ENCODE data around the gene UROS.

Gene UROS

DNA sequence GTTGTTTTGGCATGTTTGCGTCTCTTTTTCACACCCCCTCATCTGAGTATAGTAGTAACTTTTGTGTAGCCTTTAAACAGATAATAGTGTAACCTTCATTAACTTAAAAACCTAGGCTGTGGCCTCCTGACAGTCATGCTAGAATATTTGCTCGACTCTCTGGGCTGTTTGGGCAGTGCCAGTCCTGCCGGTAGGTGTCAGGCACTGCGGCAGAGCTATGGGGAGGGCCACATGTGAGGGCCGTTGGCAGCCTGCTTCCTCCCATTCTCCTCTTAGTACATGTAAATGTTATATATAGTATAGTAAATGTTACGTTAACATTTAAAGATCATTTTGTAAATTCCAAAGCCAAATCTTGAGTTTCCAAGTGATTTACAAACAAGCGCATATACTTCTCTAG lies 26.4 kb upstream of the UROS start:
- H3K27ac ChIP-seq (ENCODE audit: low read depth, low read length) = no peak overlapping the region
- no peak overlapping the region for H3K4me3 ChIP-seq (ENCODE audit: low read depth, low read length)
- peaks cover 10% of the 10 kb centered on the region; the same call in 1 of the 2 replicates for H3K36me3 ChIP-seq (ENCODE audit: insufficient read depth, low read length)
- H3K4me1 ChIP-seq (ENCODE audit: control insufficient read depth, insufficient read depth, low read length, unreplicated experiment) = no peaks in the 10 kb centered on the region
- H3K27me3 ChIP-seq (ENCODE audit: insufficient read depth, low read length) = no peaks in the 10 kb centered on the region
- H3K79me2 ChIP-seq (ENCODE audit: control insufficient read depth, insufficient read depth, low read length, unreplicated experiment) = no peaks in the 10 kb centered on the region
- H2AFZ ChIP-seq (ENCODE audit: low read length, unreplicated experiment) = no peak overlapping the region

DNA sequence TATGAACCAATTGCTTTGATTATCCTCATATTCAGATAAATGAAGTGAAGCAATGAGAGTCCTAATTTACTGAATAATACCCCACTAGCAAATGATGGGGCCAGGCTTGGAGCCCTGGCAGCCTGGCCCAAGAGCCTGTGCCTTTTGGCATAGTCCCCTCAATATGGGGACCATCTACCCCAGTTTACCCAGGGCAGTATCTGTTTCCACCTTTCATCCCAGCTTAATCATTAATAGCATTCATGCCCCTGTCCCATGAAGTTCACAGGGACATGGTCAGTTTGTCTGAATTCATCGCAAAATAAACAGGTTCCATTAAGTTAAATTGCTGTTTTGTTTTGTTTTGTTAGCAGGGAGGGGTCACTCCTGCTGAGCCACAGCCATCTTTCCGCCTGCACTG lies 25.8 kb upstream of the UROS start:
- Histone ChIP-seq H3K36me3 (ENCODE audit: insufficient read depth, low read length) (peaks cover 10% of the 10 kb centered on the region; the same call in 1 of the 2 replicates), H3K4me3 (ENCODE audit: low read depth, low read length) (no peak overlapping the region), H2AFZ (ENCODE audit: low read length, unreplicated experiment) (no peak overlapping the region), H3K27me3 (ENCODE audit: insufficient read depth, low read length) (no peaks in the 10 kb centered on the region), H3K4me1 (ENCODE audit: control insufficient read depth, insufficient read depth, low read length, unreplicated experiment) (no peaks in the 10 kb centered on the region), H3K79me2 (ENCODE audit: control insufficient read depth, insufficient read depth, low read length, unreplicated experiment) (no peaks in the 10 kb centered on the region), H3K27ac (ENCODE audit: low read depth, low read length) (no peak overlapping the region)

DNA sequence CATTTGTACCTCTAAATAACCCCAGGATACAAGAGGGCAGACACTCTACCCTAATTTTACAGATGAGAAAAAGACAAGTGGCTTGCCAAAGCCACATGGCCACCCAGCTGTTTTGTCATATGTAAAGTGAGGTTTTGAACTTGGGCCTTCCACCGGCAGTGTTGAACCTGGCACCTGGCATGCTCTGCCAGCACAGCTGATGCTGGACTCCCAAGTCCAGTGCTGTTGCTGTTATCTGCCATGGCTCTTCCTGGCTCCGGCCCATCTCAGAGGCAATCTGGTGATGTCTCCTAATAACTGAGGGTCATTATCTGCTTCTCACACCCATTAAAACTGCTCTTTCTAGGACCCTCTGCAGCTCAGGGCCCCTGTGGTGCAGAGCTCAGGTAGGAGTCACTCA lies 25.3 kb upstream of the UROS start:
- Histone ChIP-seq H2AFZ (ENCODE audit: low read length, unreplicated experiment) (no peak overlapping the region), H3K27me3 (ENCODE audit: insufficient read depth, low read length) (no peaks in the 10 kb centered on the region), H3K79me2 (ENCODE audit: control insufficient read depth, insufficient read depth, low read length, unreplicated experiment) (no peaks in the 10 kb centered on the region), H3K36me3 (ENCODE audit: insufficient read depth, low read length) (peaks cover 10% of the 10 kb centered on the region; the same call in 1 of the 2 replicates), H3K4me3 (ENCODE audit: low read depth, low read length) (no peak overlapping the region), H3K4me1 (ENCODE audit: control insufficient read depth, insufficient read depth, low read length, unreplicated experiment) (no peaks in the 10 kb centered on the region), H3K27ac (ENCODE audit: low read depth, low read length) (no peak overlapping the region)

DNA sequence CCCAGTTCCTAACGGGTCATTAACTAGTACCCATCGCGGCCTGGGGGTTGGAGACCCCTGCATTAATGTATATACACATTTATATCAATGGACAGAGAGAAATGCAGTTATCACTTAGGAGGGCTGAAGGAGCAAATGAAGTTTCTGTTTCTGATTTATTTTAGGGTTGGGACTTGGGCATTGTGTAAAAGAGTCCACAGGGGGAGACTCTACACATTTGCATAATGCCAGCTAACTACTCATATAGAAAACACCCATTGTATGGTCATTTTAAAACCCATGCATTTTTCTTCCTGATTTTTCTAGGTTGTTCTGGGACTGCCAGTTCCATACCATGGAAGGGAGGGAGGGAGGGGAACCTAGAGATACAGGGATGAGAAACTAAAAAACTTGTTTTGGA lies 23.8 kb upstream of the UROS start:
- Histone ChIP-seq H3K4me1 (ENCODE audit: control insufficient read depth, insufficient read depth, low read length, unreplicated experiment) (no peaks in the 10 kb centered on the region), H3K4me3 (ENCODE audit: low read depth, low read length) (no peak overlapping the region), H3K27ac (ENCODE audit: low read depth, low read length) (no peak overlapping the region), H3K27me3 (ENCODE audit: insufficient read depth, low read length) (no peaks in the 10 kb centered on the region), H3K36me3 (ENCODE audit: insufficient read depth, low read length) (peaks cover 2% of the 10 kb centered on the region; the same call in 1 of the 2 replicates), H2AFZ (ENCODE audit: low read length, unreplicated experiment) (no peak overlapping the region), H3K79me2 (ENCODE audit: control insufficient read depth, insufficient read depth, low read length, unreplicated experiment) (no peaks in the 10 kb centered on the region)

DNA sequence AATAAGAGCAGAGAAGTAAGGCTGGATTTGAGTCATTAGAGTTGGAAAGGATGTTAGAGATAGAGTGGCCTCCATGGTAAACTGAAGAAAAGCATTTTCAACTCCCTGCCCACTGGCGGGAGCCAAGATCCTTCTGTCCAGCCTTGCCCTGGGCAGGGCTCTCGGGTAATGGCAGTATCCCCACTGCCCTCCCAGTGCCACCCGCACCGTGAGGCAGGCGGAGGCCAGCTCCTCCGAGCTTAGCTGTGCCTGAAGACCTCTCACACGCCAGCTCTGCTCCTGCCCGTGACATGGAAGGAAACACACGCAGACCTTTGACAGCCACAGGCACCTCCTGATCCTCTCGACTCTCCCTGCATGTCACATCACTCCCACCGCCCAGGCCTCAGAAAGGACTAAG lies 22.6 kb upstream of the UROS start:
- Histone ChIP-seq H3K79me2 (ENCODE audit: control insufficient read depth, insufficient read depth, low read length, unreplicated experiment) (no peaks in the 10 kb centered on the region), H2AFZ (ENCODE audit: low read length, unreplicated experiment) (no peak overlapping the region), H3K27ac (ENCODE audit: low read depth, low read length) (no peak overlapping the region), H3K36me3 (ENCODE audit: insufficient read depth, low read length) (peaks cover 6% of the 10 kb centered on the region; the same call in 1 of the 2 replicates), H3K4me3 (ENCODE audit: low read depth, low read length) (no peak overlapping the region), H3K4me1 (ENCODE audit: control insufficient read depth, insufficient read depth, low read length, unreplicated experiment) (peaks cover 9% of the 10 kb centered on the region), H3K27me3 (ENCODE audit: insufficient read depth, low read length) (no peaks in the 10 kb centered on the region)

DNA sequence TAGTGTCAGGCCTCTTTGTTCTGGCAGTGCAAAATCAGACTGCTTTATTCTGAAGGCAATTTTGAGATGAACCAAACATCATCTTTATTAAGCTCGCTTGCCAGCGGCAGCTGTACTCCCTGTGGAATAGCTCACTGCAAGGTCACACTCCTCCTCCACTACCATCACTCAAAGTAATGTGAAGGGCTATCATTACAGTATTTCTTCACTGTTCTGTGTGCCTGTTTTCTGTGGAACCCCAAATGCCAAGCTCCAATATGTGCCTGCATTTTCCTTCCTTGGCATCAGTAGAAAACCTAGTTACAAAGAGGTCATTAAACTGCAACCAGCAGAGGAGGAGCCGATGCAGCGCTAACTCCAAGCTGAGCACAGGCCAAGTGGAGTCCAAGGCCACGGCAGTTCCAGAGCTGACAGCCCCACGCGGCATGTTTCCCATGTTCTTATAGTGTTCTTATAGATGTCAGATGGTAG lies 21.7 kb upstream of the UROS start:
- Histone ChIP-seq H3K27me3 (ENCODE audit: insufficient read depth, low read length) (no peaks in the 10 kb centered on the region), H3K27ac (ENCODE audit: low read depth, low read length) (no peak overlapping the region), H3K4me1 (ENCODE audit: control insufficient read depth, insufficient read depth, low read length, unreplicated experiment) (peaks cover 10% of the 10 kb centered on the region), H3K79me2 (ENCODE audit: control insufficient read depth, insufficient read depth, low read length, unreplicated experiment) (no peaks in the 10 kb centered on the region), H3K36me3 (ENCODE audit: insufficient read depth, low read length) (peaks cover 6% of the 10 kb centered on the region; the same call in 1 of the 2 replicates), H2AFZ (ENCODE audit: low read length, unreplicated experiment) (no peak overlapping the region), H3K4me3 (ENCODE audit: low read depth, low read length) (no peak overlapping the region)

DNA sequence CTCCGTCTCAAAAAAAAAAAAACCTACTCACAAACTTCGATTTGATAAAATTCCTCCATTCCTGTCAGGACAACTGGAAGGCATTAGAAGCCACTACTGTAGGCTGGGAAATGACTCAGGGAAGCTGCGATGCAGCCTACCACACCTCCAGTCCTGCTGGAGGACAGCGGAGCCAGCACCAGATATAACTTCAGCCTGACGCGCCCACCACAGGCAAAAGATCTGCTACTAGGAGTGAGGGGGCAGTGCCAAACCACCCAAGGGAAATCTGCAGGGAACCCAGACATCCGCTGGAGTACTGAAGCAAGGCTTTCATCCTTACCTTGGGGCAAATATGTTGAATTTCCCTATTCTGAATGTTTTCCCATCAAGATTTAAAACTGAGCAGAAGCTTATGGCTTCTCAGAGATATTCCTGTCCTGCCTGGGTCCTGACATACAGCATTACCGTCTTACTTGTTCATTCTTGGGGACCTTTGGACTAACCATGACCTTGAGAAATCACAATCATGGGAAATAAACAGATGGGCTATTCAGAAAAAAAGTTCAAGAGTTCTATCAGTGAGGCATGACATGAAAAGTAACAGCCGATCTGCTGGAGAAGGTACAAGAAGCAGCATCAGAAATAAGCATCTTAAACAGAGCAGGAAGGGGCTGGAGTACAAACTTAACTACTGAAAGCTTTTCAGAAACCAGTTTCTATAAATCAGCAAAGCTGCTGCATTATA lies 20.7 kb upstream of the UROS start:
- Histone ChIP-seq H3K4me3 (ENCODE audit: low read depth, low read length) (no peak overlapping the region), H3K36me3 (ENCODE audit: insufficient read depth, low read length) (peaks cover 10% of the 10 kb centered on the region; the same call in 1 of the 2 replicates), H3K27me3 (ENCODE audit: insufficient read depth, low read length) (no peaks in the 10 kb centered on the region), H3K79me2 (ENCODE audit: control insufficient read depth, insufficient read depth, low read length, unreplicated experiment) (no peaks in the 10 kb centered on the region), H3K4me1 (ENCODE audit: control insufficient read depth, insufficient read depth, low read length, unreplicated experiment) (peaks cover 10% of the 10 kb centered on the region), H2AFZ (ENCODE audit: low read length, unreplicated experiment) (no peak overlapping the region), H3K27ac (ENCODE audit: low read depth, low read length) (no peak overlapping the region)

DNA sequence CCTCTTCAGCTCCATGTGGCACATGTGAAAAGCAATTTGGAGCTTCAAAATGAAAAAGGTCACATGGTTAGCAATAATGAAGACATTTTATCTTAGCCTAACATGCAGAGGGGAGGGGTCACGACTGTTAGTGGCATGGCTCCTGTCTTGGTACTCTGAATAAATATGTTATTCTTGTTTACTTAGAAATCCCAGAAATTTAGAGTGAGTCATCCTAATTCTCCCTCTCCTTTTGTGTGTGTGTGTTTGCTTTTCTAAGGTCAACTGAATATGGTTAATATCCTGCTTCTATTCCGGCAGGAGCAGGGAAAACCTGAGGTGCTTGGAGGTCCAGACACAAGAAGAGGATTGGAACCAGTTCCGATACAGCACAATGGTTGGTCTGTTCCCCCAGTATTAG lies 17.9 kb upstream of the UROS start:
- Histone ChIP-seq H3K27ac (ENCODE audit: low read depth, low read length) (0 out of 2 replicates have a peak overlapping the region, but pooled peaks have one; percentile 11), H3K36me3 (ENCODE audit: insufficient read depth, low read length) (peaks cover 23% of the 10 kb centered on the region), H3K27me3 (ENCODE audit: insufficient read depth, low read length) (no peaks in the 10 kb centered on the region), H3K79me2 (ENCODE audit: control insufficient read depth, insufficient read depth, low read length, unreplicated experiment) (no peaks in the 10 kb centered on the region), H3K4me3 (ENCODE audit: low read depth, low read length) (no peak overlapping the region), H2AFZ (ENCODE audit: low read length, unreplicated experiment) (no peak overlapping the region), H3K4me1 (ENCODE audit: control insufficient read depth, insufficient read depth, low read length, unreplicated experiment) (peaks cover 10% of the 10 kb centered on the region)

DNA sequence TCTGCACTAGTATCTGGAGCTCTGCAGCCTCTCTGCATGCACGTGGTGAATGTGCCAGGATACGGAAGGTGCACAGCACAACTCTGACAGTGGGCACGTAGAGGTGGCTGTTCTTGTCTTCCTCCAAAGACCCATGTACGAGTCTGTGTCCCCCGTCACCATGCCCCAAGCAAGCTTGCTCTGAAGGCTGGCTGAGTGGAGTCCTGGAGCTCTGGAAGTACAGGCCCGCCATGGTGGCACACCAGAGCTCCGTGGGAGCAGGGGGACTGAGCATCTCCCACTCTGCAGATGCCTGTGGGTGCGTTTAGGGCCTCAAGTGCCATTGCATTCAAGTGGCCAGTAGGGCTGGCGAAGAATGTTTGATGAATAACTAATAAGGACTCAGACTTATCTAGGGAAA lies 17.3 kb upstream of the UROS start:
- H3K27ac ChIP-seq (ENCODE audit: low read depth, low read length) = no peak overlapping the region
- H2AFZ ChIP-seq (ENCODE audit: low read length, unreplicated experiment) = no peak overlapping the region
- no peaks in the 10 kb centered on the region for H3K79me2 ChIP-seq (ENCODE audit: control insufficient read depth, insufficient read depth, low read length, unreplicated experiment)
- no peaks in the 10 kb centered on the region for H3K27me3 ChIP-seq (ENCODE audit: insufficient read depth, low read length)
- H3K36me3 ChIP-seq (ENCODE audit: insufficient read depth, low read length) = peaks cover 28% of the 10 kb centered on the region
- peaks cover 10% of the 10 kb centered on the region for H3K4me1 ChIP-seq (ENCODE audit: control insufficient read depth, insufficient read depth, low read length, unreplicated experiment)
- no peak overlapping the region for H3K4me3 ChIP-seq (ENCODE audit: low read depth, low read length)

DNA sequence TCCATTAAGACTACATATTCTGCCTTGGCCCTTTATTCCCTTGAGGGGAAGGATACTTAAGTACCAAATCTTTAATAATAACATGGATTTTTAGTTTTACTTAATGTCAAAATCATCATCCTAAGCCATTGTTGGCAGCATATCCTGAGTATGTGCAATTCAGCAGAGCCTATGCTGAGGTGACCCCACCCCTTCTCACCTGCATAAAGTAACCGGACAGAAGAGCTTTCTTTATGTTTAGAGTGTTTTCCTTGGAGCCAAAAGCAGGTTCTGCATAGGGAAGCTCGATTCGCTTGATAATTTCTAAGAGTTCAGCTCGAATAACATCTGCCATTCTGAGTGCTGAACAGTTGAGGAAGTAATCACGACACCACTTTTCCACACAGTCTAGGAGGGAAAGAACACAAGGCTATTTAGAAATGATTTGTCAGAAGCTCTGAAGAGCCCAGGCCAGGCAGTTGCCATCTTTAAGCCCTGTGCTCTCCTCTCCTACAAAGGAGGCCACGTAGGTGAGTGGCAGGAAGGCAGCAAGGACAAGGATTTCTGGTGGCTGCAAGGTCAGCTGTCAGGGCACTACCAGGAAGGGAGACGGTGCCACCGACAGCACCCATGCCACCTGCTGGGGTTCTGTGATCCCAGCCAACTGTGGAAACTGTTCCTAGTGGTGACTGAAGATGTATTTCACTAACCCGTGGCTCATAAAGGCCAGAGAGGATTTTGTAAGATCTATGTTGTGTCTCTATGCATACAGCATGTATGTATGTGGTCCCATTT lies 15.9 kb upstream of the UROS start:
- Histone ChIP-seq H2AFZ (ENCODE audit: low read length, unreplicated experiment) (no peak overlapping the region), H3K27ac (ENCODE audit: low read depth, low read length) (no peak overlapping the region), H3K79me2 (ENCODE audit: control insufficient read depth, insufficient read depth, low read length, unreplicated experiment) (no peaks in the 10 kb centered on the region), H3K27me3 (ENCODE audit: insufficient read depth, low read length) (no peaks in the 10 kb centered on the region), H3K4me1 (ENCODE audit: control insufficient read depth, insufficient read depth, low read length, unreplicated experiment) (peaks cover 10% of the 10 kb centered on the region), H3K4me3 (ENCODE audit: low read depth, low read length) (no peak overlapping the region), H3K36me3 (ENCODE audit: insufficient read depth, low read length) (peaks cover 30% of the 10 kb centered on the region)

DNA sequence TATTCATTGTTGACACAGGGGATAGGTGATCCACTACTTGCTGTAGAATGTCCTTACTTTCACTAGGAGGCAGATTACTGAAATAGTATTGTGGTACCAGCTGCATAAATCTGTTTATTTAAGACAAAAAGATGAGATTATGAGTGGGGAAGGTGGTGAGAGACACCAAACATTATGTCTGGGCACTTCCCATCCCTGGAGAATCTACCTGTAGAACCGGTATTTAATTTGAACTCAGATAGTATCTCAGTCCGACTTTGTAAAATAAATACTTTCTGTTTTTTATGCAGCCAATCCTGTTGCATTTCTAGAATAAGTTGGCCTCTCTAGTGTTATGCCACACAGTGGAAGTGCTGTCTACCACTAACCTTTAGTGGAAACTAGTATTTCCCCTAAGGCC lies 13.7 kb upstream of the UROS start:
- Histone ChIP-seq H3K4me1 (ENCODE audit: control insufficient read depth, insufficient read depth, low read length, unreplicated experiment) (peaks cover 10% of the 10 kb centered on the region), H3K79me2 (ENCODE audit: control insufficient read depth, insufficient read depth, low read length, unreplicated experiment) (no peaks in the 10 kb centered on the region), H3K27ac (ENCODE audit: low read depth, low read length) (no peak overlapping the region), H3K27me3 (ENCODE audit: insufficient read depth, low read length) (no peaks in the 10 kb centered on the region), H3K36me3 (ENCODE audit: insufficient read depth, low read length) (peaks cover 37% of the 10 kb centered on the region), H3K4me3 (ENCODE audit: low read depth, low read length) (no peak overlapping the region), H2AFZ (ENCODE audit: low read length, unreplicated experiment) (no peak overlapping the region)

Measured in ACC112 (cell line).